HepG2 (cell line): ENCODE measurements around the gene ATP11A. TPM values are rescaled to one million over a fixed set of nuclear protein-coding genes. Genes with fewer than 3 reads are reported as not detected.

Source experiments
- ATAC-seq: fragments of 200-7000 bp; cut with Tn5 transposase; 3 replicates; pipeline ENCODE4 v1.9.1; 2020; ENCODE audit warnings: mild to moderate bottlenecking, moderate library complexity
- BruUV-seq: library from RNA; stranded (reverse); fragments of 400-500 nt; replicated peaks from 2 replicates; lab custom pipeline; 2021; lab: Mats Ljungman, UMichigan
- CTCF ChIA-PET: fragments of 300-600 bp; formaldehyde crosslinking; extraction: SDS; loops from one replicate; lab custom pipeline; 2021; ENCODE audit warnings: low total read pairs, inconsistent platforms, low intra/inter-chr PET ratio; lab: Yijun Ruan, JAX
- POLR2A ChIA-PET: fragments of 350-600 bp; sonication (Branson Sonifier 250); formaldehyde crosslinking; loops from one replicate; lab custom pipeline; 2020; ENCODE audit warnings: antibody characterized with exemption, inconsistent platforms; lab: Yijun Ruan, JAX
- DNase-seq: peaks from one replicate; pipeline ENCODE4 v3.0.0-alpha.2; 2015; ENCODE audit warnings: low spot score
- FAIRE-seq: peaks from 3 replicates; lab custom pipeline; 2011; peaks lifted over from hg19 to GRCh38; lab: Jason Lieb, UNC
- H2AFZ ChIP-seq: one replicate; pipeline ENCODE4 v1.6.1; 2011; ENCODE audit warnings: low read length, inconsistent platforms
- H3K27ac ChIP-seq: fragments of 300-600 bp; 3 replicates; pipeline ENCODE4 v1.8.0; 2011; ENCODE audit warnings: mixed run types, mild to moderate bottlenecking, mixed read lengths, low read length, inconsistent platforms; ENCODE audit not compliant: insufficient read depth; ENCODE audit errors: extremely low read length
- H3K27me3 ChIP-seq, 2 experiments: fragments of 200-600 bp in 1 of 2; 2 replicates in 1 of 2; 3 replicates in 1 of 2; pipeline versions ENCODE4 v1.6.0 to v1.8.0; 2011; ENCODE audit warnings: low read length in 2 of 2, mild to moderate bottlenecking in 2 of 2, moderate library complexity in 2 of 2, inconsistent platforms in 1 of 2; ENCODE audit not compliant: insufficient read depth in 2 of 2, control insufficient read depth in 1 of 2
- H3K36me3 ChIP-seq, 2 experiments: fragments of 200-600 bp in 1 of 2; replicated peaks in 1 of 2; 2 replicates in 1 of 2; 3 replicates in 1 of 2; pipeline versions ENCODE4 v1.5.1 to v1.8.0; 2011; ENCODE audit warnings: low read length in 2 of 2, inconsistent platforms in 1 of 2; ENCODE audit not compliant: insufficient read depth in 2 of 2, control insufficient read depth in 1 of 2
- H3K4me1 ChIP-seq: 2 replicates; pipeline ENCODE4 v1.5.1; 2012; ENCODE audit warnings: low read length, inconsistent platforms; ENCODE audit not compliant: insufficient read depth
- H3K4me2 ChIP-seq: 2 replicates; pipeline ENCODE4 v1.6.0; 2011; ENCODE audit warnings: low read depth, low read length, inconsistent platforms
- H3K4me3 ChIP-seq, 3 experiments: fragments of 200-600 bp in 1 of 3; sonication (generic), shearing (Covaris generic) in 1 of 3; replicated peaks in 1 of 3; 2 replicates each; pipeline ENCODE4 v1.5.1; 2011 to 2016; ENCODE audit warnings: low read length in 3 of 3, inconsistent platforms in 2 of 3, low read depth in 2 of 3, mild to moderate bottlenecking in 2 of 3, control low read depth in 1 of 3, mixed read lengths in 1 of 3; ENCODE audit not compliant: insufficient read depth in 1 of 3
- H3K79me2 ChIP-seq: one replicate; pipeline ENCODE4 v1.6.1; 2011; ENCODE audit warnings: low read length, inconsistent platforms; ENCODE audit not compliant: insufficient read depth
- H3K9ac ChIP-seq: 2 replicates; pipeline ENCODE4 v1.6.0; 2011; ENCODE audit warnings: mild to moderate bottlenecking, low read depth, low read length, inconsistent platforms; ENCODE audit not compliant: insufficient read depth
- H3K9me3 ChIP-seq: 2 replicates; pipeline ENCODE4 v1.5.1; 2012; ENCODE audit warnings: mild to moderate bottlenecking, low read length
- H4K20me1 ChIP-seq: 2 replicates; pipeline ENCODE4 v1.6.0; 2011; ENCODE audit warnings: inconsistent platforms, mild to moderate bottlenecking, low read length, moderate library complexity; ENCODE audit not compliant: insufficient read depth
- HDAC1 ChIP-seq: sonication (generic); formaldehyde crosslinking; IDR thresholded peaks from 2 replicates; pipeline ENCODE4 v1.5.1; 2020; ENCODE audit warnings: mild to moderate bottlenecking, missing genetic modification reagents
- HOXA3 ChIP-seq: sonication (generic); formaldehyde crosslinking; IDR thresholded peaks from 2 replicates; pipeline ENCODE4 v1.5.0; 2020; ENCODE audit warnings: missing genetic modification reagents
- RBM22 ChIP-seq: fragments of 200-400 bp; formaldehyde crosslinking; optimal IDR thresholded peaks from 2 replicates; pipeline ENCODE3; 2017; ENCODE audit warnings: mild to moderate bottlenecking, low read length, moderate library complexity
- ZBTB33 ChIP-seq: sonication (generic); formaldehyde crosslinking; IDR thresholded peaks from 2 replicates; pipeline ENCODE4 v1.4.0; 2020; ENCODE audit warnings: missing genetic modification reagents
- ZFP37 ChIP-seq: sonication (generic); formaldehyde crosslinking; IDR thresholded peaks from 2 replicates; pipeline ENCODE4 v1.4.0; 2020; ENCODE audit warnings: missing genetic modification reagents, borderline replicate concordance
- ZNF292 ChIP-seq: sonication (generic); formaldehyde crosslinking; IDR thresholded peaks from 2 replicates; pipeline ENCODE4 v1.8.1; 2022; ENCODE audit warnings: mild to moderate bottlenecking, low read depth, missing genetic modification reagents, borderline replicate concordance
- ZNF724P ChIP-seq: sonication (generic); formaldehyde crosslinking; IDR thresholded peaks from 2 replicates; pipeline ENCODE4 v1.8.0; 2022; ENCODE audit warnings: missing genetic modification reagents, borderline replicate concordance
- ZSCAN9 ChIP-seq: IDR thresholded peaks from 2 replicates; pipeline ENCODE4 v1.6.1; 2016; ENCODE audit warnings: borderline replicate concordance
- WGBS: methylation state at CpG from one replicate; pipeline ENCODE4 v1.1.6; 2017; ENCODE audit warnings: low lambda C conversion rate; 5-methylcytosine and 5-hydroxymethylcytosine counted together
- in situ Hi-C: cut with HindIII; loops from 2 replicates; pipeline ENCODE4 v1.10.0; 2017; ENCODE audit warnings: low pct_unique_long_range_greater_than_20kb; ENCODE audit not compliant: extremely low pct_ligation_motif_present
- intact Hi-C: fragments of 100-400 bp; cut with micrococcal nuclease; formaldehyde crosslinking; loops from one replicate; pipeline ENCODE4 v1.10.0; 2022; ENCODE audit not compliant: unreplicated experiment
- polyA plus RNA-seq, 8 experiments: library from polyadenylated mRNA; depleted of rRNA in 3 of 8; stranded (reverse) in 7 of 8; unstranded in 1 of 8; fragments of >200 nt; fragmentation: Illumina TruSeq in 4 of 8; extraction: Trizol in 4 of 8; gene quantifications; 2 replicates each; pipeline versions ENCODE4 v1.2.1 to v1.2.3, GENCODE V29; 2011 to 2016; ENCODE audit warnings: low read depth in 4 of 8, missing spikeins in 1 of 8, mixed read lengths in 1 of 8; ENCODE audit not compliant: insufficient read depth in 1 of 8
- total RNA-seq, 5 experiments: library from RNA; depleted of rRNA; stranded (reverse); fragments of >200 nt; fragmentation: Illumina TruSeq; extraction: Trizol; gene quantifications; 2 replicates each; pipeline ENCODE4 v1.2.3, GENCODE V29; 2016; ENCODE audit warnings: low read depth in 1 of 5
- TF ChIP-seq, protein P1 (sequence below): sonication (generic); formaldehyde crosslinking; IDR thresholded peaks from 2 replicates; pipeline ENCODE4 v1.4.0; 2020; ENCODE audit warnings: missing genetic modification reagents, borderline replicate concordance
- TF ChIP-seq, protein P2 (sequence below): sonication (generic); formaldehyde crosslinking; conservative IDR thresholded peaks from 2 replicates; pipeline ENCODE4 v1.8.0; 2022; ENCODE audit warnings: mild to moderate bottlenecking, moderate library complexity, missing genetic modification reagents
- TF ChIP-seq, protein P3 (sequence below): IDR thresholded peaks from 2 replicates; pipeline ENCODE4 v1.6.1; 2016; ENCODE audit warnings: mild to moderate bottlenecking

ATP11A gene
- total and polyA plus RNA-seq, 2 of the 13 experiments (the other 11 are each of a cell fraction or from before 2014, with no cell fraction given) = 18.4 to 20.1 TPM

- TF ChIP-seq, protein P1, sequence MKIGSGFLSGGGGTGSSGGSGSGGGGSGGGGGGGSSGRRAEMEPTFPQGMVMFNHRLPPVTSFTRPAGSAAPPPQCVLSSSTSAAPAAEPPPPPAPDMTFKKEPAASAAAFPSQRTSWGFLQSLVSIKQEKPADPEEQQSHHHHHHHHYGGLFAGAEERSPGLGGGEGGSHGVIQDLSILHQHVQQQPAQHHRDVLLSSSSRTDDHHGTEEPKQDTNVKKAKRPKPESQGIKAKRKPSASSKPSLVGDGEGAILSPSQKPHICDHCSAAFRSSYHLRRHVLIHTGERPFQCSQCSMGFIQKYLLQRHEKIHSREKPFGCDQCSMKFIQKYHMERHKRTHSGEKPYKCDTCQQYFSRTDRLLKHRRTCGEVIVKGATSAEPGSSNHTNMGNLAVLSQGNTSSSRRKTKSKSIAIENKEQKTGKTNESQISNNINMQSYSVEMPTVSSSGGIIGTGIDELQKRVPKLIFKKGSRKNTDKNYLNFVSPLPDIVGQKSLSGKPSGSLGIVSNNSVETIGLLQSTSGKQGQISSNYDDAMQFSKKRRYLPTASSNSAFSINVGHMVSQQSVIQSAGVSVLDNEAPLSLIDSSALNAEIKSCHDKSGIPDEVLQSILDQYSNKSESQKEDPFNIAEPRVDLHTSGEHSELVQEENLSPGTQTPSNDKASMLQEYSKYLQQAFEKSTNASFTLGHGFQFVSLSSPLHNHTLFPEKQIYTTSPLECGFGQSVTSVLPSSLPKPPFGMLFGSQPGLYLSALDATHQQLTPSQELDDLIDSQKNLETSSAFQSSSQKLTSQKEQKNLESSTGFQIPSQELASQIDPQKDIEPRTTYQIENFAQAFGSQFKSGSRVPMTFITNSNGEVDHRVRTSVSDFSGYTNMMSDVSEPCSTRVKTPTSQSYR (CRISPR knock-in tag) = no peak
- TF ChIP-seq ZFP37 (no peak), HDAC1 (CRISPR knock-in tag) (peak; percentile 22; the same call in 1 of the 2 replicates), ZNF724P (CRISPR knock-in tag) (0 out of 2 replicates have a peak, but pooled peaks have one; percentile 53), ZSCAN9 (no peak), HOXA3 (CRISPR knock-in tag) (0 out of 2 replicates have a peak, but pooled peaks have one; percentile 41), ZNF292 (0 out of 2 replicates have a peak, but pooled peaks have one; percentile 26), ZBTB33 (CRISPR knock-in tag) (peak; percentile 98), RBM22 (peak; percentile 3)
- TF ChIP-seq, protein P2, sequence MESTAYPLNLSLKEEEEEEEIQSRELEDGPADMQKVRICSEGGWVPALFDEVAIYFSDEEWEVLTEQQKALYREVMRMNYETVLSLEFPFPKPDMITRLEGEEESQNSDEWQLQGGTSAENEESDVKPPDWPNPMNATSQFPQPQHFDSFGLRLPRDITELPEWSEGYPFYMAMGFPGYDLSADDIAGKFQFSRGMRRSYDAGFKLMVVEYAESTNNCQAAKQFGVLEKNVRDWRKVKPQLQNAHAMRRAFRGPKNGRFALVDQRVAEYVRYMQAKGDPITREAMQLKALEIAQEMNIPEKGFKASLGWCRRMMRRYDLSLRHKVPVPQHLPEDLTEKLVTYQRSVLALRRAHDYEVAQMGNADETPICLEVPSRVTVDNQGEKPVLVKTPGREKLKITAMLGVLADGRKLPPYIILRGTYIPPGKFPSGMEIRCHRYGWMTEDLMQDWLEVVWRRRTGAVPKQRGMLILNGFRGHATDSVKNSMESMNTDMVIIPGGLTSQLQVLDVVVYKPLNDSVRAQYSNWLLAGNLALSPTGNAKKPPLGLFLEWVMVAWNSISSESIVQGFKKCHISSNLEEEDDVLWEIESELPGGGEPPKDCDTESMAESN (CRISPR knock-in tag) = peak; percentile 56; the same call in 1 of the 2 replicates
- TF ChIP-seq, protein P3, sequence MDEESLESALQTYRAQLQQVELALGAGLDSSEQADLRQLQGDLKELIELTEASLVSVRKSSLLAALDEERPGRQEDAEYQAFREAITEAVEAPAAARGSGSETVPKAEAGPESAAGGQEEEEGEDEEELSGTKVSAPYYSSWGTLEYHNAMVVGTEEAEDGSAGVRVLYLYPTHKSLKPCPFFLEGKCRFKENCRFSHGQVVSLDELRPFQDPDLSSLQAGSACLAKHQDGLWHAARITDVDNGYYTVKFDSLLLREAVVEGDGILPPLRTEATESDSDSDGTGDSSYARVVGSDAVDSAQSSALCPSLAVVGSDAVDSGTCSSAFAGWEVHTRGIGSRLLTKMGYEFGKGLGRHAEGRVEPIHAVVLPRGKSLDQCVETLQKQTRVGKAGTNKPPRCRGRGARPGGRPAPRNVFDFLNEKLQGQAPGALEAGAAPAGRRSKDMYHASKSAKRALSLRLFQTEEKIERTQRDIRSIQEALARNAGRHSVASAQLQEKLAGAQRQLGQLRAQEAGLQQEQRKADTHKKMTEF (CRISPR knock-in tag) = no peak
- TF ChIP-seq, all 625 proteins: peak for 7
- FAIRE-seq (no peak), ATAC-seq (no peak), DNase-seq (no peak)
- BruUV-seq = no TSS peak
- Histone ChIP-seq H3K79me2 (no peaks in the 10 kb centered on the region), H3K4me2 (peak overlapping the region; percentile 9; the same call in 1 of the 2 replicates), H3K9ac (no peak overlapping the region), H2AFZ (no peak overlapping the region), H3K27ac (no peak overlapping the region), H3K27me3 (peaks cover 4 to 35% of the 10 kb centered on the region in 2 experiments; a peak in 4 of 5 replicates), H3K4me3 (no peak overlapping the region), H4K20me1 (no peaks in the 10 kb centered on the region), H3K9me3 (no peaks in the 10 kb centered on the region), H3K36me3 (no peaks in the 10 kb centered on the region), H3K4me1 (peaks cover 68% of the 10 kb centered on the region)
- ChIA-PET POLR2A (no interaction called here), CTCF (no interaction called here)
- WGBS = 63% methylated on average over 6 of the region's 34 CpGs
- intact Hi-C loops (no loop called here), in situ Hi-C loops (no loop called here)
Observed at GRCh38 chr13:112888238-112889111, 198.6 kb downstream of the ATP11A start.
